OCI-LY1 (cell line): Measurements from ENCODE around the gene TRAPPC13.

Experiments
- CTCF ChIP-seq: fragments of 200-600 bp; sonication (generic), shearing (Covaris generic); IDR thresholded peaks from 2 replicates; pipeline ENCODE4 v1.5.1; 2017; ENCODE audit warnings: mild to moderate bottlenecking, antibody characterized with exemption, low read length, moderate library complexity, mixed read lengths
- EZH2 ChIP-seq: fragments of 200-600 bp; sonication (generic), shearing (Covaris generic); IDR thresholded peaks from 2 replicates; pipeline ENCODE4 v1.8.0; 2017; ENCODE audit warnings: borderline replicate concordance, mixed run types, mild to moderate bottlenecking, antibody characterized with exemption, low read length, moderate library complexity, mixed read lengths

DNA sequence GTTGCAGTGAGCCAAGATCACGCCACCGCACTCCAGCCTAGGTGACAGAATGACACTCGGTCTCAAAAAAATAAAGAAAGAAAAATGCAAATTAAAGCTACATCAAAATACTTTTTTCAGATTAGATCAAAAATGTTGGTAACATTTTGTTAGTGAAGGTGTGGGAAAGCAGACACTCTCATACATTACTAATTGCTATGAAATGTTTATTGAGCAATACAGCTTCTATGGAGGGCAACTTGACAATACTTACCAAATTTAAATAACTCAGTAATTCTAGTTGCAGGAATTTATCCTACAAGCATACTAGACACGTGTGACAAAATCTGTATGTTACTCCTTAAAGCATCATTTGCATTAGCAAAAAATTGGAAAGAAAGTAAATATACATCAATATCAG is 4.8 kb upstream of the TRAPPC13 start:
- TF ChIP-seq CTCF (no peak), EZH2 (no peak)
